Stimulated activated CD8-positive, alpha-beta memory T cell treated with anti-CD3 and anti-CD28 coated beads, Interleukin-15, amount 100 ng/mL, for 48 hours (primary cell): ENCODE data around the gene CARD19.
A peak's percentile ranks its signal among the peaks of the same experiment; 100 is the strongest.

Experiments used
- DNase-seq, 2 donors: peaks; one replicate each; pipeline ENCODE4 v3.0.0-alpha.2; 2020; ENCODE audit warnings: low read depth in 2 of 2

CARD19 gene

DNA sequence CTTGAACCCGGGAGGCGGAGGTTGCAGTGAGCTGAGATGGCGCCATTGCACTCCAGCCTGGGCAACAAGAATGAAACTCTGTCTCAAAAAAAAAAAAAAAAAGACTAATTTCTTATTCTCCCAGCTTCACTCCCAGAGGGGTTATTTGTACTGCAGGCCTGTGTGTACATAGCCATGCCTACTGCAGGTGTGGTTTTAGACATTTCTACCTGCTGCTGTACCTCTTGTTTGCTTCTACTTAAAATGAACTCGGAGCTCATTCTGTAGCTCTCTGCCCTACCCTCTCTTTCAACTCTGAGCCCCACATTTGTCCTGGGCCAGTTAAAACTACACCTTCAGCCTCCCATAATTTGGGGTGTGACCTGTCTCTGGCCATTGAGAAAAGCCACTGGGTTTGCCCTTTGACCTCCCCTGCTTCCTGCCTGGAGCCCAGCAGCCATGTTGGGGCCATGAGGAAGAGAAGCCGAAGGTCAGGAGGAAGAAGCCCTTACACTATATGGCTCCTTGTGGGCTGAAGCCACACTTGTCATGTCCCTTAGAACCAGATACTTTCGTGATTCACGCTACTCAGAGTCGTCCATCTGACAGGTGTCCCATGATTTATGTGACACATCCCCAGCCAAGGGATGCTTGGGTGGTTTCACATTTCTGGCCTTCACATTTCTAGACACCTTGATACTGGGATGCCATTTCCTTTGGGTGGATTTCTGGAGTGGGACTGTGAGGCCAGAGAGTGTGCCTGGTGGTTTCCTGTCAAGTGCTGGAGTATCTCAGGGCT, 9.4 kb upstream of the CARD19 start:
- DNase-seq = no peak

DNA sequence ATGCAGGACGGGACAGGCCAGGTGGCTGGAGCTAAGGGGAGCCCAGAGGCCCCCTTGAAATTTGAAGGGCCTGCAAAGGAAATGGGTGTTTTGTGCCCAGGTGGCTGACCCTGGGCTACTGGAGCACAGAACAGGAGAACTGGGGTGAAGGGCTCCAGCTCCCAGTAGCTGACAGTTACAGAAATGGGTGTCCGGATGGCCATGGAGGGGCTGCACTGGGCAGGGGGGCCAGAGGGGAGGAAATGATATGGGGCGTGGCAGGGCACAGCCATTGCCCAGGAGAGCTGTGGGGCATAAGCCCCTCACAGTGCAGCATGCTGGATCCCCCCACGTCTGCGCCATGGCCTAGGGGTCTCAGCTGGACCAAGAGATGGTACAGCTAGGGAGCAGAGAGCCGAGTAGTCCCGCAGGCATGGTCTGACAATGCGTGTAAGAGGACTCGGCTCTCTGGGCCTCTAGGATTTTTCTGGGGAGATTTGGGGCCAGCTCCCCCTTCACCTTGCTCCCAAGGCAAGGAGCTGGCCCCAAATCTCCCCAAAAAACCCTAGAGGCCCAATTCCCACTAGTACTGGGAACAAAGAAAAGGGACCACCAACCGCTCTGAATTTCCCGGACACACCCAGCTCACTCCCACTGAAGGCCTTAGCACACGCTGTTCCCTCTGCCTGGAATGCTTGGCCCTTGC, 7.9 kb upstream of the CARD19 start:
- DNase-seq = no peak

DNA sequence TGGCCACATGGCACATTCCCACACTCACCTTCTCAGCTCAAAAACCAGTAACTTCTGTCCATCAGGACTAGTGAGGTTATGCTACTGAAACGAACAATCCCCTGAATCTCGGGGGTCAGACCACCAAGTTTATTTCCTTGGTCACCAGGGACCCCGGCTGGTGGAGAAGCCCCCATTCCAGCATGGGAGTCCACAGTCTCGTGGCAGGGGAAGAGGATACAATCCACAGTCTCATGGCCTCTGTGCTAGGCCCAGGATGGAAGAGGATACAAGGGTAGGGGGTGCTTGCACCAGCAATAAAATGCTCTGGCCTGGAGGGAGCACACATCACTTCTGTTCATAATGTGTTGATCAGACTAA, 7.4 kb upstream of the CARD19 start:
- DNase-seq = no peak

DNA sequence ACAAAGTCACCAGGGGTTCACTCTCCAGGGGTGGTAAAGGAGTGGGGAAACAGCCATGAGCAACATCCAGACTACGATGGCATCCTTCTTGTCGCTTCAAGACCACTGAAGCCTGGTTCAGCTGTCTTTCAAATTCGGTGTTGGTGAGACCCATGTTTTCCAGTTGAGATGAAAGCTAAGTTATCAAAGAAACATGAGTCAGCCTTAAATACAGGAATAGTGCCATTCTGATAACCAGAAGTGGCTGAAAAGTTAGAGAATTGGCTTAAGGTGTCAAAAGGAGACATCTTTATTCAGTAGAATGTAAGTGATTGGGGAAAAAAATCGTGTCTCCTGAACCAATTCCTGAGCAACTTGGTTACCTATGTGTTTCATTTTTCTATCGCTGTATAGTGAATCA, 7.0 kb upstream of the CARD19 start:
- no peak for DNase-seq

DNA sequence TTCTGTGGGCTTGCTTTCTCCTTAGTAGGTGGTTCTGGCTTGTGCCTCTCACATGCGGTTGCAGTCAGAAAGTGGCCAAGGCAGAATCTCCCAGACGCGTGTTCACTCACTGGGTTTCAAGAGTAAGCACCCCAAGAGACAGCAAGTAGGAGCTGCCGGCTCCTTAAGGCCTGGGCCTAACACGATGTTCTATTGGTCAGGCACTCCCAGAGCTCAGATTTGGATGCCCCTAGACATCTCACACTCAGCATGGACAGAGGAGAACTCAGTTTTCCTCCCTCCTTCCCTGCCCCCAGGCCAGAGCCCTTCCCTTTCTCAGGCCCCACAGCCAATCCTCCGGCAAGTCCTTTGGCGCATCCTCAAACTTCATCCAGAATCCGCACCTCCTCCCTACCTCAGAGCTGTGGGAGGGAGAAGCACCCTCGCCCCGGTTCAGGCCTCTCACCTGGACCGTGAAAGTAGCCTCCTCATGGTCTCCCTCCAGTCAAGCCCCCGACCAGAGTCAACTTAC, 6.5 kb upstream of the CARD19 start:
- no peak for DNase-seq

DNA sequence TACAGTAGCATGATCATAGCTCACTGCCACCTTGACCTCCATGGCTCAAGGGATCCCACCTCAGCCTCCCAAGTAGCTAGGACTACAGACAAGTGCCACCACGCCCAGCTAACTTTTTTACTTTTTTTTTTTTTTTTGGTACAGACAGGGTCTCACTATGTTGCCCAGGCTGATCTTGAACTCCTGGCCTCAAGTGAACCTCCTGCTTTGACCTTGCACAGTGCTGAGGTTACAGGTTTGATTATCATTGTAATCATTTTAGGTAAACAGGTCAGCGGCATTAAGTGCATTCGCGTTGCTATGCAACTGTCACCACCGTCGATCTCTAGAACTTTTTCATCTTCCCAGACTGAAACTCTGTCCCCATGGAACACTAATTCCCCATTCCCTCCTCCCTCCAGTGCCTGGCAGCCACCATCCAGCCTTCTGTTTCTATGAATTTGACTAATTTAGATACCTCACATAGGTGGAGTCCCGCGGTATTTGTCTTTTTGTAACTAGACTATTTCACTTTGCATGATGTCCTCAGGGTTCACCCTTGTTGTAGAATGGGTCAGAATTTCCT, 5.8 kb upstream of the CARD19 start:
- DNase-seq = no peak

DNA sequence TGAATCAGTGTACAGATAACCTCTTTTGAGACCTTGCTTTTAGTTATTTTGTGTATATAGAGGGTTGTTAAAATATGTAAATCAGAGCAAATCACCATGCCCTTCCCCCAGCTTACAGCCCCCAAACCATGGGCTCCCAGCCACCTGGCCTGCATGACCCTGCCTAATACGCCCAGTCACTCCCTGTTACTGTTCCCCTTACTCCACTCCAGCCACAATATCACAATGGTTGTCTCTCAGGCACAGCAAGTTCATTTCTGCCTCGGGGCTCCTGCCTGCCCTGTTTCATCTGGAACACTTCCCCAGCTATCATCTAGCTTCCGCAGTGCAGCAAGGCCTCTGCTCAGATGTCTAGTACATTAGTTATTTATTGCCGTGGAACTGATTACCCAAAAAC, 5.0 kb upstream of the CARD19 start:
- DNase-seq = no peak

DNA sequence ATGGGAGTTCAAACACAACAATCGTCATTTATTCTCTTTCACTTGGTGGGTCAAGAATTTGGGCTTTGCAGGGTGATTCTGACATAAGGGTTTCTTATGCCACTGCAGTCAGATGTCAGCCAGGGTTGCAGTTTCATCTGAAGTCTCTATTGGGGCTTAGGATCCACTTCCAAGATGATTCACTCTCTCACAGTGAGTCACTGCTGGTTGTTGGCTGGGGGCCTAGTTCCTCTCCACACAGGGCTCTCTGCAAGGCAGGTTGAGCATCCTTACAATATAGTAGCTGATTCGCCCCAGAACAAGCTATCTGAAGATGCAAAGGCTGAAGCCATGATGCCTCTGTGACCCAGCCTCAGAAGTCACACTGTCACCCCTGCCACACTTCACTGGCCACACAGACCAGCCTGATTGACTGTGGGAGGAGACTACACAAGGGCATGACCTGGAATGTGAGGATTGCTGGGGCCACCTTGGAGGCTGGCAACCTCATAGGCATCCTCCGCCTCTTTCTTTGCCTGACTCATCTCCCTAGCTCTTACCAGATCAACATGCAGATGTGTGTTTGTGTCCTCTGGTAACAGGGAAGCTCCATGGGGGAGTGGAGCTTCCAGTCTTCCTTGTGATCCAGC, 4.5 kb upstream of the CARD19 start:
- DNase-seq = peak; percentile 40 to 68

DNA sequence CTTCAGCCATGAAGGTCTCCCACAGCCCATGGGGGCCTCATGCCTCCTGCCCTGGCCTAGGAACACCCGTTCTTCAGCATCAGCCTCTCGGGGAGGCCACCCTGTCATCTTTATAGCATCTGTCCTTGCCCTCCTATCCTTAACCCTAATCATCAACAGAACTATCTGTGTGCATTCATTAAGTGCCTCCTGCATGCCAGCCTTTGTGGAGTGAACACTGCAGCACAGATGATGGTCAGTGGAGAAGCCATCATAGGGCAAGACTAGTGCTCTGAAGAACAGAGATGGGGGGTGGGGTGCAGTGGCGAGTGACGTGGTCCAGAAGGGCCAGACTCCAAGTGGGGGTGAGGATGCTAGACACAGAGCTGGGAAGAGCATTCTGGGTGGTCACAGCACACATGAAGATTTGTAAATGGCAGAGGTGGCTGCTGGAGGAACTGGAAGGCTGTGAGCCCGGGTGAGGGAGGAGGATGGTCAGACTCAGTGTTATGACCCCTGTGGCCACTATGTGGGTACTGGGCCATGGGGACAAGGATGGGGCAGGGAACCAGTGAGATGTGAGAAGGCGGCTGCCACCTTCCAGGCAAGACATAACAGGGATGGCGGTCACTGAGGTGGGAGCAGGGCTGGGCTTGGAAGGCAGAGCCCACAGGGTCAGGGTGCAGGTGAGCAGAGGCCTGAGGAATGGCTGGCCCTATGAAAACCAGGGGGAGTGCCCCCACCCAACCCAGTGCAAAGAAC, 3.6 kb upstream of the CARD19 start:
- DNase-seq = no peak

DNA sequence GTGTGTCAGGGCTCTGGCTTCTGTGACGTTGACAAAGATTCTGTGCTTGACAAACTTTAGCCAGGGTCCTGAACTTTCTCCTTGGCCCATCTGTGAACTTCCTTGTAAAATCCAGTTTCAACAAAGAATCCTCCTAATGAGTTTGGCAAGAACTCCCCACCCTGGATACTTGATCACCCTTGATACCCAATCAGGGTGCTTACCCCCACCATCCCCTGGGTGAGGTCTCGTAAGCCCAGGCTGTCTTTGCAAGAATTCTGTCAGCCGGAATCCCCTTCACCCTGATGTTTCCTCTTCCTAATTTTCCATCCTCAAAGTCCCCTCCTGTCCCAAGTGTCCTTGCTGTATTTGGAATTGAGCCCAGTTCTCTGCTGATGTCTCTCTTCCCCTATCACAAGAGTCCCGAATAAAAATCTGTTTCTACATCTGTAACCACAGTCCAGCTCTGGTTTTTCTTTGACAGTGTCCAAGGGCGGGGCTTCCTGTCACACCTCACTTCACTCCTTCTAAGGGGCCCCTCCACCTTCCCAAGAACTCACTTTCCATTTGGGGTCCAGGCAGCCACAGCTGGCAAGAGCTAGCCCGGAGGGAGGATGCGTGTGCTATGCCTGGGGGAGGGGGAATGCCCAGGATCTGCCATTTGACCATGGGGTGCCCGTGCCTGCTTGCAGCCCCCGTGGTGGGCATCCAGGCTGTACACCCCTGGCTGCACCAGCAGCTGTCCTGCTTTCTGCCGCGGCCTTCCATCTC, 2.7 kb upstream of the CARD19 start:
- no peak for DNase-seq

DNA sequence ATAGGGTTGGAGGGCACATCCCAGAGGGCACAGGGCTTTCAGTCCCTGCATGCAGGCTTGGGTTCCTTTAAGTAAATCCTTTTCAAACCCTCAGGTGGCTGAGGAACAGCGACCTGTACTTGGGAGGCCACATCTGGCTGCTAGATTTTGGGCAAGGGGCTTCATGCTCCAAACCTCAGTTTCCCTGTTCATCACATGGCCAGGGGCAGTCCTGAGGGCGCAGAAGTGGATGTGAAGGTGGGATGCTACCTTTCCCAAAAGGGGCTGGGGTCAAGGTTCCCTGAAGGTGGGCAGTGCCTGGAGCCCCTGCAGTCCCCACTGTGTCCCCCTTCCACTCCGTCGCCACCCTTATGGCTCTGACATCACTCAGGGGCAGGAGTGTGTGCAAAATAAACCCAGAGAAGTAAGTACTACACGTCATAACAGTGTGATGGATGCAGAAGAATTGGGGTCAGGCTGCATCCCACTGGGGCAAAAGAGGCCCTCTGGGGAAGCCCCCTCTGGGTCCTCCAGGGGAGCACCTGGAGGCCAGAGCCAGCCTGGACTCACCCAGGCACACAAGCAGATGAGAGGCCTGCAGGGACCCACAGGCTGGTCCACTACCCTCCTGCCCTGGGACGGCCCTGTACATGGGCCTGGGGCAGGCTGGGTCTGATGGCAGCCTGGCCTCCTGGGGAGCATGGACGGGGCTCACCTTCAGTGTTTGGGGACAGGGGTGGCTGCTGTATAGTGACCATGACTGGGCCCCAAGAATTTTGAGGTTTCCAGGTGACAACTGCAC, 1.9 kb upstream of the CARD19 start:
- DNase-seq = no peak

DNA sequence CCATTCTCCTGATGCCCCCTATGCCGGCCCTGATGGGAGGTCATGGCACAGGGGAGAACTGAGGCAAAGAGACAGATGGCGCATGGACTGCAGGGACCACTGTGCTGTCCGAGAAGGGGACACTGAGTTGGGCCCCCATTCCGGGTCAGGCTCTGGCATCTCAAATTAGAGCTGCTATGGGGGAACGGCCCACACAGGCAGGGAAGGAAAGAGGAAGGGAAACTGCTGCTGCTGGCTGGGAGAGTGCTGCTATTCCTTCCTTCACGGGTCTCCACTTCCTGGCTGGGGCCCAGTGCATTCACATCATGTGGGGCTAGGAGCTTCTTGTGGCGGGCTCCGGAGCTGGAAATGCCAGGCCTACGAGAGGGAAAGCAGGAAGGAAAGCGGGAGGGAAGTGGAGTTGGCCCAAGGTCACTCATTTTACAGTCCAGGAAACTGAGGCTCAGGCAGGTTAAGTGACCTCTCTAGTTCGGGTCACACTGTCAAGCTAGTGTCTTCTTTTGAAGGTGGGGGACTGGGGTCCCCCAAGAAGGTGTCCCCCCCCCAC, 1.3 kb upstream of the CARD19 start:
- DNase-seq = no peak

DNA sequence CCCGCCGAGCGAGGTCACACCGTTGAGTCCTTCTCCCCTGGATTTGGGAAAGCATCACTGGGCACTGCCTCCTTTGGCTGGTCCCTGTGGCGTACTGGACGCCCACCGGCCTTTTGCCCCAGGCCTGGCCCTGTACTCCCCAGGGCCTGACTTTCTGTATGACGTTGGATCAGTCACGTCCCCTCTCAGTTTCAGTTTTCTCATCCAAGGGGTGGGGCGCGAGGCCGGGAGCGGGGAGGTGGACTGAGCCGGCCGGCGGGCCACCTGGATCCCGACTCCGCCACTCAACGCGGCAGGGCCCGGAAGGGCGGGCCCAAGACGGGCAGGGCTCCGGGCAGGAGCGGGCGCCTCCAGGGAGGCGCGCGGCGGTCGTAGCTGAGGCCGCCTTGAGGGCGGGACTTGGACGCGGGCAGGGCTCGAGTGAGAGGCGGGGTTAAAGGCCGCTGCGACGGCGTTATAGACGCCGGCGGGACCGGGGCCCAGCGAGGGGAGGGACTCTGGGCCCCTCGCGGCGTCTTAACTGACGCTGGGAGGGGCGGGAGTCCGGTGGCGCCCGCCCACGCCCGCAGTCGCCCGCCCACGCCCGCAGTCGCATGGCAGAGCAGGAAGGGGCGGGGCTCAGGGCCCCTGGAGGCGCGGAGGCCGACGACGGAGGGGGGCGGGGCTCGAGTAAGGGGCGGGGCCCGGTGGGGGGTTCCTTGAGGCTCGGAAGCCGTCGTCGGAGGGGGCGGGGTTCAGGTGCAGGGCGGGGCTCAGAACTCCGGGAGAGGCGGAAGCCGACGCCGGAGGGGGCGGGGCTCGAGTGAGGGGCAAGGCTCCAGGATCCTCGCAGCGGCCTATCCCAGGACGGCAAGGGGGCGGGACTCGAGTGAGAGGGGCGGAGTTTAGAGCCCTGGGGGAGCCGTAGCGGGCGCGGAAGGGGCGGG, 549 bp upstream of the CARD19 start:
- peak; percentile 100 for DNase-seq

DNA sequence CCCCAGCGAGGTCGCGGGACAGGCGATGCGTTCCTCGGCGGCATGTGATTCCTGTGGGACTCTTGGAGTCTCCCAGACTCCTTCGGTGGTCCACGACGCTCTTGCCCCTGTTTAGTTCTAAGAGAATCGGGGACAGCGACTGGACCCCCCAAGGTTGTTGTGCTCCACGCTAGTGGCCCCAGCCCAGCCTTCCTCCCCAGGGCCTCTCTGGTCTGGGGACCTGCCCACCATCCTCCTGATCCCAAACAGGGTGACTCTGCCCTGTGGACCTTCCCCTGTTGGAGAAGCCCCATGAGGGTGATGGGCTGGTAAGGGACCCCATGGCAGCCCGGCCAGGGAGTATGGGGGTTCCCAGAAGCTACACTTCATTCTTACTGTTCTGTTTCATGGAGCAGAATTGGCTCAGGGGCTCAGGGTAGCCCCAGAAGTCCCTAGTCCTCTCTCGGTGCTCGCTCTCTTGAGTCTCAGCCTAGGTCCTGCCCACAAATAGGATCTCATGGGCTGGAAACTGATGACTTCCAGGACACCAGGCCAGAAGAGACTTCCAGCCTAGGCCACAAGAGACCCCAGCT, 880 bp downstream of the CARD19 start:
- no peak for DNase-seq

DNA sequence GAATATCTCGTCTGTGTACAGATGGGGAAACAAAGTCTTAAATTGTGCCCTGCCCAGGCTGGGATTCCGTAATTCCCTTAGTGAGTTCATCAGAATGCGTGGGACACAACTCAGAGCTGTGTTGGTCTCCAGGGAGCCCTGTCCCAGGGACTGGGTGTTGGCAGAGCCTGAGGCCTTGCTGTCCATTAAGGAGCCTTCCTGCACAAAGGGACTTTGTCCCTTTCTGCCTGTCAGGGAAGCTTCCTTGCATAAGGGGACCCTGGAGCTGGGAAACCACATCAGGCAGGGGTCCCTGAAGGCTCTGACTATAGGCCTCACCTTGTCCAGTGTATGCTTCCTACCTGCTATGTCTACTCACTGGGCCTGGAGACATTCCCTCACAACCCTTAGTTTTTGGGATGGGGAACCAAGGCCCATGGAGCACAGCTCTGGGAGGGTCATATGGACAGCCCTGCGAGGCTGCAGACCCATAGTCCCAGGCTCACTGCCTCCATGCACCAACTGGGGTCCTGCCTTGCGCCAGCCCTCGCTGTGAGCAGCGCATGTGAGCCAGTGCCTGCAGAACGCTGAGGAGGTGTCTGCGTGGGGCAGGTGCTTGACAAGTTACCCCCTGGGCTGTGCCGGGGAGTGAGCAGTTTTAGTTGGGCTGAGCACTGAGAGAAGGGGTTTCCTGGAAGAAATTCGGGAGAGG, 1.6 kb downstream of the CARD19 start:
- DNase-seq = no peak

DNA sequence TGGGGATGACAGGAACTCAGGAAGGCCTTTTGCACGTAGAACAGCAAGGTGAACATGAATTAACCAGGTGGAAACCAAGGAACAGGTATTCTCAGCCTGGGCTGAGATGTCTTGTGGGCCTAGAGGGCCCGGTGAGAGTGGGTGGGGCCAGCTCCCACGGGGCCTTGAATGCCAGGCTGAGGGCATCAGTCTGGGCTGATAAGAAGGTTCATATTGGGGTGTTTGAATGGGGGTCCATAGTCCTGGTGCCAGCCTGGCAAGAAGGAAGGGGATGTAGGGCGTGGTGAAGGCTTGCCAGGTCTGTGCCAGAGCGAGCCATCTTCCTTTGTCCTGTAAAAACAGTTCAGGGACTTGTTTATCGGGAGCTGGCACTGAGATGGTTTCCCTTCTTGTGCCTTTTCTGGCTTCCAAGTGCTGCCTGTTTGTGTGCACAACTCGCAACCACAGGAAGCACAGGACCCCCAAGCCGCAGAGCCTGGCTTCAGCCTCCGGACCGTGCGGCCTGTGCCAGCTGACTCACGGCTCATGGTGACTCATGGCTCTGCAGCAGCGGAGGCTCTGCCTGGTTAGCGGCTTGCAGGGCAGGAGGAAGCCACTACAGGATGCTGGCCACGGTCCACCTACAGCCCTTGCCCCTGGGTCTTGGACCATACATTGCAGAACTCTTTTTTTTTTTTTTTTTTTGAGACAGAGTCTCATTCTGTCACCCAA, 2.4 kb downstream of the CARD19 start:
- DNase-seq = peak; percentile 70 to 76

DNA sequence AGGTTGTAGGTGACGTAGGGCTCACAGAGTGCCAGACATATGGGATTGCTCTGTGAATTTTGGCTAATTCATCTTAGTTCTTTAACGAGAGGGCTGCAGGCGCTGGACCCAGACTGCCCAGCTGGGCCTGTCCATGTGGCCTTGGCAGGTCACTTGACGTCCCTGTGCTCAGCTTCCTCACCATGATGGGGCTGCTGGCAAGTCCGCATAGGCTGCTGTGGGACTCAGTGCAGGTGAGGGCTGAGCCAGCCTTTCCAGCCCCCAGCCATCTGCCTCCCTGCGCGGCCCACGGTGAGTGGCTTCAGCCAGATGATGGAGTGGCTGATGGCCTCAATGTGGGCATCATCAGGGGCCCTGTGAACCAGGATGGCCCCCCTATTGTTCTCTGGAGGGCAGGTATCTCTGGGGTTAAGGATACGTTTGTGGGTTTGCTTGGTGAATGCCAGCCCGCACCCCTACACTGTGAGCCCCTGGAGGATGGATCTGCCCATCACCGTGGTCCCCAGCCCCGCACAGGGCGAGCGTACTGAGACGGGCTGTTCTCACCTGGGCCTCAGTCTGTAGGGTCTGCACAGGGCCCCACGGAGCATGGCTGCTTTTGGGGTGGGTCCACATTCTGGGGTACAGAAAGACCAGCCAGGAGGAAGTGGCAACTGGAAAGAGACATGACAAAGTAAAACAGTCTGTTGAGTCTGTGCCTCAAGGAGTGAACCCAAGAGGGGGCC, 3.7 kb downstream of the CARD19 start:
- DNase-seq = no peak
